ENCODE measurements around the gene DGKZ.

Gene DGKZ

DNA sequence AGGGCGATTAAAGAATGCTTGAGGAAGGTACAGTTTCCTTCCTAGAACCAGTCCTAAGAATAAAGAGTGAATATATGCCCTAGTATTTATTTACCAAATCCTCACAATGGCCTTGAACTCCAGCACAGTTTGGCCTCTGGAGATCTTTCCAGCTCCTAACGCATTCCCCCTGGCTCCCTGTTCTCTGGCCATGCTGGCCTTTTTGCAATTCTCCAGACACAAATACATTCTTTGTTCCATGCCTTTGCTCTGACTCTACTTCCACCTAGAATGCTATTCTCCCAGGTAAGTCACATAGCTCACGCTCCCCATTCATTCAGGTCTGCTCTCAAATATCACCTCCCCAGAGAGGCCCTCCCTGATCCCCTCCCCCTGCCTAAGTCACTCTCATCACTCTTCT lies 3.7 kb upstream of the DGKZ start:
- in situ Hi-C loops (cut with HindIII; ENCODE audit: low sequenced_read_pairs) = no loop called here

GRCh38 chr11:46345131-46345597 lies 2.1 kb upstream of the DGKZ start:
- TF ChIP-seq, protein P1, sequence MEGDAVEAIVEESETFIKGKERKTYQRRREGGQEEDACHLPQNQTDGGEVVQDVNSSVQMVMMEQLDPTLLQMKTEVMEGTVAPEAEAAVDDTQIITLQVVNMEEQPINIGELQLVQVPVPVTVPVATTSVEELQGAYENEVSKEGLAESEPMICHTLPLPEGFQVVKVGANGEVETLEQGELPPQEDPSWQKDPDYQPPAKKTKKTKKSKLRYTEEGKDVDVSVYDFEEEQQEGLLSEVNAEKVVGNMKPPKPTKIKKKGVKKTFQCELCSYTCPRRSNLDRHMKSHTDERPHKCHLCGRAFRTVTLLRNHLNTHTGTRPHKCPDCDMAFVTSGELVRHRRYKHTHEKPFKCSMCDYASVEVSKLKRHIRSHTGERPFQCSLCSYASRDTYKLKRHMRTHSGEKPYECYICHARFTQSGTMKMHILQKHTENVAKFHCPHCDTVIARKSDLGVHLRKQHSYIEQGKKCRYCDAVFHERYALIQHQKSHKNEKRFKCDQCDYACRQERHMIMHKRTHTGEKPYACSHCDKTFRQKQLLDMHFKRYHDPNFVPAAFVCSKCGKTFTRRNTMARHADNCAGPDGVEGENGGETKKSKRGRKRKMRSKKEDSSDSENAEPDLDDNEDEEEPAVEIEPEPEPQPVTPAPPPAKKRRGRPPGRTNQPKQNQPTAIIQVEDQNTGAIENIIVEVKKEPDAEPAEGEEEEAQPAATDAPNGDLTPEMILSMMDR (IDR thresholded peaks at IDR 0.05; ENCODE audit: low read depth, low read length, missing control alignments) = no peak
- H3K4me3 ChIP-seq (ENCODE audit: low read depth, low read length) = no peak overlapping the region
- in situ Hi-C loops (cut with HindIII; ENCODE audit: low sequenced_read_pairs) = no loop called here
- DNase-seq (ENCODE audit: low read depth) = no peak

More for the DNA sequence above, 3.7 kb upstream of the DGKZ start:
- H3K4me3 ChIP-seq (ENCODE audit: low read depth, low read length) = no peak overlapping the region
- no peak for DNase-seq (ENCODE audit: low read depth)
- TF ChIP-seq, protein P1 (IDR thresholded peaks at IDR 0.05; ENCODE audit: low read depth, low read length, missing control alignments) = no peak

DNA sequence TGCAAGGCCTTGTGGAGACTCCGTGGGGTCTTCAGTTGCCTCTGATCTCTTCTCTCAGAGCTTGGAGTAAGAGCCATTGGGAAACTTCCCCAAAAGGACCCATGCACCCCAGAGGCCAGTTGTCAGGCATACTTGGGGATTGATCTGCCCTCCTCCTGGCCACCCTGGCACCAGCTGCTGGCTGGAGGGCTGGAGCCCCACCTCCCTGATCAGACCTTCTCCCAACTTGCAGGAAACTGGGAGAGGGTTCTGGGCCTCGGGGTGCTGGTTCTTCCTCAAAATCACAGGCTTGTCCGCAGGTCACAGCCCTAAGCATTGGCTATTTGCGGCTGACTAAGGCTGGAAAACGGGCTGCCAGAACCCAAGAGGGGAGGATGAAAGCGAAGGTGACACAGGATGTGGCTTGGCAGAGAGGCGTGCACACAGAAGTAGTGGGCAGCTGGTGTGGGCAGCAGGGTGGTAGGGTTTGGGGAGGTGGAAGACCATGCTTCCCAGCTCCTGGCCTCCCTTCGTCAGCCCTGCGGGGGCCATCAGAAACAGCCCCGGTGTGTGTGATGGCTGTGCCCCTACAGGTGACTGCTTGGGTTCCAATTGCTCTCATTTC lies 1.3 kb upstream of the DGKZ start:
- no peak for DNase-seq (ENCODE audit: low read depth)
- in situ Hi-C loops (cut with HindIII; ENCODE audit: low sequenced_read_pairs) = no loop called here
- H3K4me3 ChIP-seq (ENCODE audit: low read depth, low read length) = no peak overlapping the region
- TF ChIP-seq, protein P1 (IDR thresholded peaks at IDR 0.05; ENCODE audit: low read depth, low read length, missing control alignments) = no peak

- H3K4me3 ChIP-seq (ENCODE audit: low read depth, low read length) = peak overlapping the region; percentile 75
- TF ChIP-seq, protein P1 (IDR thresholded peaks at IDR 0.05; ENCODE audit: low read depth, low read length, missing control alignments) = no peak
- in situ Hi-C loops (cut with HindIII; ENCODE audit: low sequenced_read_pairs) = no loop called here
- no peak for DNase-seq (ENCODE audit: low read depth)
Measured at GRCh38 chr11:46347637-46348311, 511 bp downstream of the DGKZ start.

GRCh38 chr11:46348566-46349401 lies 1.5 kb downstream of the DGKZ start:
- in situ Hi-C loops (cut with HindIII; ENCODE audit: low sequenced_read_pairs) = no loop called here

DNA sequence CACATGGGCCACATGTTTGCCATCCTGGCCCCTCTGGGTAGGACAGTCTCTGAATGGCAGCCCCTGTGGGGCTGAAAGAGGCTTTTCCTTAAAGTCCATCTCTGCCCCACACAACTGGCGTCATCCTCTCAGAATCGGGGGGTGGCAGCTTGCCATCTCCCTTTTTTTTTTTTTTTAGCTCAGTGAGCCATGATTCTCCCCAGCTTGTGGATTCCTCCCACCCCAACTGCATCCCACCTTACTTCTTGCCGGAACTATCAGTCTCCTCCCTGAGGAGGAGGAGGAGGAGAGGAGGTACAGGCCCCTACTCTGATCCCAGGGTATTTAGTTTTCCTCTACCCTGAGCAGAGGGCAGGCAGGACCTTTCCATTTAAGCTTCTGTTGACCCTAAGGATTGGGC lies 3.4 kb downstream of the DGKZ start:
- in situ Hi-C loops (cut with HindIII; ENCODE audit: low sequenced_read_pairs) = no loop called here
- TF ChIP-seq, protein P1 (IDR thresholded peaks at IDR 0.05; ENCODE audit: low read depth, low read length, missing control alignments) = no peak
- no peak overlapping the region for H3K4me3 ChIP-seq (ENCODE audit: low read depth, low read length)
- DNase-seq (ENCODE audit: low read depth) = no peak

More at GRCh38 chr11:46348566-46349401, 1.5 kb downstream of the DGKZ start:
- H3K4me3 ChIP-seq (ENCODE audit: low read depth, low read length) = peak overlapping the region; percentile 75
- DNase-seq (ENCODE audit: low read depth) = no peak
- TF ChIP-seq, protein P1 (IDR thresholded peaks at IDR 0.05; ENCODE audit: low read depth, low read length, missing control alignments) = no peak
